H1 (cell line): ENCODE data around the gene ST6GALNAC3. TPM values are rescaled to one million over a fixed set of nuclear protein-coding genes. Genes with fewer than 3 reads are reported as not detected.

ENCODE experiments used
- CTCF ChIA-PET: fragments of 300-600 bp; sonication (Branson Sonifier 250); formaldehyde crosslinking; loops from one replicate; lab custom pipeline; 2021; ENCODE audit not compliant: partially characterized antibody; lab: Charles Lee
- POLR2A ChIA-PET: fragments of 300-600 bp; sonication (Branson Sonifier 250); formaldehyde crosslinking; loops from one replicate; lab custom pipeline; 2021; ENCODE audit warnings: inconsistent platforms; ENCODE audit not compliant: partially characterized antibody; lab: Charles Lee
- DNase-seq, 2 experiments: peaks; one replicate each; pipeline versions ENCODE4 v3.0.0 to v3.0.0-alpha.2; 2010 to 2022; ENCODE audit warnings: low spot score in 2 of 2, low read depth in 1 of 2, mixed read lengths in 1 of 2
- FAIRE-seq: peaks from 2 replicates; lab custom pipeline; 2011; peaks lifted over from hg19 to GRCh38; lab: Jason Lieb, UNC
- H2AFZ ChIP-seq: 2 replicates; pipeline ENCODE4 v1.8.1; 2012; ENCODE audit warnings: low read length, inconsistent platforms
- H2AK5ac ChIP-seq: 2 replicates; pipeline ENCODE4 v1.6.1; 2013; ENCODE audit warnings: low read depth, low read length
- H2BK120ac ChIP-seq: replicated peaks from 2 replicates; pipeline ENCODE3; 2013; ENCODE audit warnings: low read depth, low read length, inconsistent platforms
- H2BK12ac ChIP-seq: 2 replicates; pipeline ENCODE4 v1.6.1; 2013; ENCODE audit warnings: low read depth, low read length
- H2BK15ac ChIP-seq: 2 replicates; pipeline ENCODE4 v1.6.1; 2013; ENCODE audit warnings: low read length
- H2BK20ac ChIP-seq: 2 replicates; pipeline ENCODE4 v1.6.1; 2013; ENCODE audit warnings: low read length
- H2BK5ac ChIP-seq: 2 replicates; pipeline ENCODE4 v1.6.1; 2013; ENCODE audit warnings: low read depth, low read length
- H3K14ac ChIP-seq: 2 replicates; pipeline ENCODE4 v1.6.1; 2013; ENCODE audit warnings: inconsistent platforms; ENCODE audit not compliant: insufficient read length
- H3K18ac ChIP-seq: 2 replicates; pipeline ENCODE4 v1.6.1; 2013; ENCODE audit warnings: low read length; ENCODE audit errors: extremely low read depth
- H3K23ac ChIP-seq: 2 replicates; pipeline ENCODE4 v1.6.1; 2013; ENCODE audit warnings: inconsistent platforms; ENCODE audit not compliant: insufficient read length
- H3K23me2 ChIP-seq: 2 replicates; pipeline ENCODE4 v1.6.1; 2013; ENCODE audit warnings: low read depth, low read length
- H3K27ac ChIP-seq: 2 replicates; pipeline ENCODE4 v1.6.1; 2011; ENCODE audit warnings: low read depth, low read length, inconsistent platforms
- H3K27me3 ChIP-seq, 4 experiments: replicated peaks in 1 of 4; 1 replicate in 1 of 4; 2 replicates in 3 of 4; pipeline versions ENCODE4 v1.6.1 to v1.8.1; 2011 to 2013; ENCODE audit warnings: low read length in 3 of 4, mild to moderate bottlenecking in 3 of 4, inconsistent platforms in 2 of 4, mixed read lengths in 2 of 4, moderate library complexity in 1 of 4; ENCODE audit not compliant: control insufficient read depth in 3 of 4, insufficient read depth in 3 of 4; ENCODE audit errors: extremely low read depth in 1 of 4
- H3K36me3 ChIP-seq, 4 experiments: 2 replicates each; pipeline versions ENCODE4 v1.6.1 to v1.8.1; 2011 to 2013; ENCODE audit warnings: mild to moderate bottlenecking in 4 of 4, low read length in 3 of 4, moderate library complexity in 2 of 4, control low read depth in 1 of 4, inconsistent platforms in 1 of 4; ENCODE audit not compliant: insufficient read depth in 4 of 4, control insufficient read depth in 2 of 4
- H3K4ac ChIP-seq: replicated peaks from 2 replicates; pipeline ENCODE3; 2013; ENCODE audit warnings: low read length, low read depth, mixed read lengths, inconsistent platforms; ENCODE audit not compliant: insufficient read length
- H3K4me1 ChIP-seq, 4 experiments: replicated peaks in 1 of 4; 1 replicate in 1 of 4; 2 replicates in 3 of 4; pipeline versions ENCODE4 v1.6.1 to v1.8.1; 2011 to 2013; ENCODE audit warnings: low read length in 3 of 4, inconsistent platforms in 2 of 4, mixed read lengths in 1 of 4; ENCODE audit not compliant: insufficient read depth in 4 of 4, control insufficient read depth in 3 of 4
- H3K4me2 ChIP-seq, 2 experiments: 2 replicates each; pipeline versions ENCODE4 v1.6.1 to v1.8.1; 2011 to 2013; ENCODE audit warnings: low read depth in 2 of 2, low read length in 2 of 2, control low read depth in 1 of 2, inconsistent platforms in 1 of 2, mild to moderate bottlenecking in 1 of 2; ENCODE audit not compliant: insufficient read depth in 1 of 2
- H3K4me3 ChIP-seq, 4 experiments: fragments of 200-600, 300-600 bp in 1 of 4; sonication (generic), shearing (Covaris generic), sonication (Bioruptor Twin) in 1 of 4; 2 replicates each; pipeline versions ENCODE4 v1.5.1 to v1.8.1; 2011 to 2016; ENCODE audit warnings: low read length in 4 of 4, low read depth in 3 of 4, control low read depth in 2 of 4, inconsistent platforms in 2 of 4, mild to moderate bottlenecking in 2 of 4, mixed read lengths in 1 of 4, moderate library complexity in 1 of 4; ENCODE audit not compliant: insufficient read depth in 2 of 4; ENCODE audit errors: extremely low read depth in 1 of 4
- H3K56ac ChIP-seq: replicated peaks from 2 replicates; pipeline ENCODE3; 2013; ENCODE audit warnings: low read depth, mild to moderate bottlenecking, mixed read lengths, low read length, inconsistent platforms; ENCODE audit not compliant: insufficient read length
- H3K79me1 ChIP-seq: 2 replicates; pipeline ENCODE4 v1.6.1; 2013; ENCODE audit warnings: low read depth, low read length, control low read depth
- H3K79me2 ChIP-seq, 2 experiments: 2 replicates each; pipeline versions ENCODE4 v1.6.1 to v1.8.1; 2012 to 2013; ENCODE audit warnings: low read length in 2 of 2, mild to moderate bottlenecking in 2 of 2, inconsistent platforms in 1 of 2; ENCODE audit not compliant: insufficient read depth in 2 of 2, control insufficient read depth in 1 of 2
- H3K9ac ChIP-seq, 4 experiments: replicated peaks in 1 of 4; 1 replicate in 1 of 4; 2 replicates in 3 of 4; pipeline versions ENCODE4 v1.6.1 to v1.8.1; 2011 to 2013; ENCODE audit warnings: low read depth in 3 of 4, low read length in 3 of 4, control low read depth in 2 of 4, mild to moderate bottlenecking in 2 of 4, moderate library complexity in 2 of 4, inconsistent platforms in 1 of 4; ENCODE audit errors: extremely low read depth in 1 of 4
- H3K9me3 ChIP-seq, 2 experiments: 2 replicates each; pipeline versions ENCODE4 v1.6.1 to v1.8.1; 2012 to 2013; ENCODE audit warnings: mild to moderate bottlenecking in 2 of 2, moderate library complexity in 2 of 2, control low read depth in 1 of 2, inconsistent platforms in 1 of 2, low read depth in 1 of 2, low read length in 1 of 2, mixed read lengths in 1 of 2; ENCODE audit not compliant: insufficient read depth in 2 of 2
- H4K20me1 ChIP-seq, 2 experiments: replicated peaks in 1 of 2; 2 replicates each; pipeline versions ENCODE3 to v1.8.1; 2011 to 2013; ENCODE audit warnings: inconsistent platforms in 2 of 2, low read length in 2 of 2, mild to moderate bottlenecking in 1 of 2; ENCODE audit not compliant: insufficient read depth in 2 of 2, control insufficient read depth in 1 of 2
- H4K5ac ChIP-seq: 2 replicates; pipeline ENCODE4 v1.6.1; 2013; ENCODE audit warnings: low read length, low read depth, mixed read lengths, inconsistent platforms; ENCODE audit not compliant: insufficient read length
- H4K8ac ChIP-seq: 2 replicates; pipeline ENCODE4 v1.8.0; 2013; ENCODE audit warnings: mild to moderate bottlenecking, moderate library complexity, low read length, inconsistent platforms; ENCODE audit not compliant: insufficient read depth; ENCODE audit errors: extremely low read depth
- H4K91ac ChIP-seq: replicated peaks from 2 replicates; pipeline ENCODE3; 2013; ENCODE audit warnings: low read length, mixed read lengths, inconsistent platforms; ENCODE audit not compliant: insufficient read length
- CHD1 ChIP-seq: IDR thresholded peaks from 2 replicates; pipeline ENCODE4 v1.6.1; 2012; ENCODE audit warnings: low read depth, low read length, improper control_type of control experiment
- TEAD4 ChIP-seq: IDR thresholded peaks from 2 replicates; pipeline ENCODE4 v1.6.1; 2012; ENCODE audit warnings: low read depth, low read length, inconsistent platforms, mixed read lengths
- ZNF274 ChIP-seq: IDR thresholded peaks from 2 replicates; pipeline ENCODE4 v1.7.0; 2012; ENCODE audit warnings: low read length, borderline replicate concordance; ENCODE audit errors: extremely low read depth
- WGBS, 2 experiments: shearing (Covaris generic) in 1 of 2; methylation state at CpG; one replicate each; pipeline versions ENCODE4 v1.1.6 to v1.1.7; 2013 to 2015; ENCODE audit warnings: low lambda C conversion rate in 2 of 2, mixed read lengths in 2 of 2, inconsistent platforms in 1 of 2, low coverage in 1 of 2, missing lambda C conversion rate in 1 of 2; ENCODE audit not compliant: insufficient replicate concordance in 2 of 2, insufficient coverage in 1 of 2, insufficient read length in 1 of 2; ENCODE audit errors: extremely low coverage in 1 of 2, missing lambda C conversion rate in 1 of 2; 5-methylcytosine and 5-hydroxymethylcytosine counted together
- polyA plus RNA-seq, 7 experiments: library from polyadenylated mRNA; depleted of rRNA in 3 of 7; stranded (reverse) in 5 of 7; unstranded in 2 of 7; fragments of >200 nt in 5 of 7; fragments of 200-250 nt in 2 of 7; gene quantifications; 1 replicate in 5 of 7; 2 replicates in 1 of 7; 4 replicates in 1 of 7; pipeline versions ENCODE4 v1.2.1 to v1.2.3, GENCODE V29; 2011 to 2013; ENCODE audit warnings: missing spikeins in 2 of 7, mixed read lengths in 2 of 7
- total RNA-seq: library from RNA; stranded (reverse); fragmentation: NEBNext Ultra II Directional; extraction: Animal tissue kit (Norgen Biotek cat#: 25700); gene quantifications from 2 replicates; pipeline ENCODE4 v1.2.1, GENCODE V29; 2021
- TF ChIP-seq, protein P1 (sequence below): IDR thresholded peaks from 2 replicates; pipeline ENCODE4 v1.6.1; 2011; ENCODE audit warnings: low read length, improper control_type of control experiment

ST6GALNAC3 gene
- total and polyA plus RNA-seq, 2 of the 8 experiments (the other 6 are each of a cell fraction or from before 2014, with no cell fraction given) = 4.9 to 19.0 TPM

DNA sequence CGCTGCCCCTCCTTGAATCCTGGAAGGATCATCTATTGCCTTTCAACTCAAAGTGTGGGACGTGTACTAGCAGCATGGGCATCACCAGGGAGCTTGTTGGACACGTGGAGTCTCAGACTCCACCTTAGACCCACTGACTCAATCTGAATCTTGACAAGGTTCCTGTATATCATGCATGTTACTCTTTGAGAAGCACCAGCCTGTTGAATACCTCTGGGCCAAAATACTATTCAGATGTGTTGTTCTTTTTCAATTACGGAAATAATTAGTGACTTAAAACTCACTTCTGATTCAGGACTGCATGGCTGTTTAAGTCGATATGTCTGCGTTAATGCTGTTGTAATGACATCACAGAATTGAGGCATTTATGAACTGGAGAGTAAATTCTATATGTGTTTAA lies 70.8 kb downstream of the ST6GALNAC3 start:
- H3K9me3 ChIP-seq = no peaks in the 10 kb centered on the region
- no peaks in the 10 kb centered on the region for H3K79me2 ChIP-seq
- H2BK5ac ChIP-seq = no peak overlapping the region
- no peak overlapping the region for H4K5ac ChIP-seq
- H3K14ac ChIP-seq = no peak overlapping the region
- H2AK5ac ChIP-seq = no peak overlapping the region
- no peak overlapping the region for H2BK120ac ChIP-seq
- H4K91ac ChIP-seq = no peak overlapping the region
- H3K27me3 ChIP-seq = no peaks in the 10 kb centered on the region
- H3K23ac ChIP-seq = no peak overlapping the region
- H3K9ac ChIP-seq = no peak overlapping the region
- H3K36me3 ChIP-seq = no peaks in the 10 kb centered on the region
- H4K20me1 ChIP-seq = no peaks in the 10 kb centered on the region
- H3K27ac ChIP-seq = no peak overlapping the region
- H3K23me2 ChIP-seq = no peaks in the 10 kb centered on the region; the same call in 1 of the 2 replicates
- H3K79me1 ChIP-seq = peaks cover 2% of the 10 kb centered on the region; the same call in 1 of the 2 replicates
- peaks cover 0 to 13% (median 4%) of the 10 kb centered on the region in 4 experiments; a peak in 5 of 7 replicates for H3K4me1 ChIP-seq
- H4K8ac ChIP-seq = no peak overlapping the region
- 85% methylated on average over 6 of the region's 6 CpGs; no CpG with 5 or more reads in 1 of the 2 experiments for WGBS, 2 experiments
- ChIA-PET POLR2A (no interaction called here), CTCF (interaction anchor here (1.4 to 2.0 kb wide), 3 partner anchors 9 to 238 kb away, joined by 3 to 16 read pairs (median 8); no protein-coding TSS in a partner anchor)
- no peak overlapping the region for H2BK20ac ChIP-seq
- FAIRE-seq (no peak), DNase-seq (no peak)
- no peak overlapping the region for H3K56ac ChIP-seq
- no peak overlapping the region for H3K4me3 ChIP-seq
- no peak overlapping the region for H2BK12ac ChIP-seq
- no peak overlapping the region for H2BK15ac ChIP-seq
- H2AFZ ChIP-seq = no peak overlapping the region
- no peak overlapping the region for H3K4ac ChIP-seq
- H3K4me2 ChIP-seq = no peak overlapping the region
- H3K18ac ChIP-seq = no peak overlapping the region
- no peak for TF ChIP-seq CHD1
- no peak for TF ChIP-seq TEAD4
- TF ChIP-seq, protein P1, sequence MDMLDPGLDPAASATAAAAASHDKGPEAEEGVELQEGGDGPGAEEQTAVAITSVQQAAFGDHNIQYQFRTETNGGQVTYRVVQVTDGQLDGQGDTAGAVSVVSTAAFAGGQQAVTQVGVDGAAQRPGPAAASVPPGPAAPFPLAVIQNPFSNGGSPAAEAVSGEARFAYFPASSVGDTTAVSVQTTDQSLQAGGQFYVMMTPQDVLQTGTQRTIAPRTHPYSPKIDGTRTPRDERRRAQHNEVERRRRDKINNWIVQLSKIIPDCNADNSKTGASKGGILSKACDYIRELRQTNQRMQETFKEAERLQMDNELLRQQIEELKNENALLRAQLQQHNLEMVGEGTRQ = no peak
- no peak for TF ChIP-seq ZNF274
